Measurements from ENCODE around the gene AGPAT1. TPM values are rescaled to one million over a fixed set of nuclear protein-coding genes. Genes with fewer than 3 reads are reported as not detected.
A peak's percentile ranks its signal among the peaks of the same experiment; 100 is the strongest.
"Not testable (repeated sequence)": the region's sequence is repeated elsewhere in the genome, so short reads cannot be mapped to it uniquely, and the experiment has no call there.

AGPAT1 gene
- total and polyA plus RNA-seq, 2 of the 13 experiments (the other 11 are each of a cell fraction or from before 2014, with no cell fraction given), result 51.3 to 139 TPM

- BruUV-seq (replicated peaks); H3K4me2 ChIP-seq (ENCODE audit: low read depth, low read length); H4K20me1 ChIP-seq (ENCODE audit: insufficient read depth, low read length); H2AFZ ChIP-seq (ENCODE audit: low read length); FAIRE-seq; H3K9me3 ChIP-seq (ENCODE audit: low read length); ATAC-seq; DNase-seq (ENCODE audit: low spot score); H3K27me3 ChIP-seq (ENCODE audit: control insufficient read depth in 1 of 2, insufficient read depth in 2 of 2, low read length in 2 of 2); H3K4me3 ChIP-seq (replicated peaks in 1 of 3; ENCODE audit: insufficient read depth in 1 of 3, low read depth in 2 of 3, low read length in 3 of 3); in situ Hi-C loops (cut with HindIII; ENCODE audit: extremely low pct_ligation_motif_present, low pct_unique_long_range_greater_than_20kb); H3K9ac ChIP-seq (ENCODE audit: insufficient read depth, low read depth, low read length); intact Hi-C loops (cut with micrococcal nuclease; ENCODE audit: unreplicated experiment); H3K27ac ChIP-seq (ENCODE audit: extremely low read length, insufficient read depth, low read length); CTCF ChIA-PET (ENCODE audit: low intra/inter-chr PET ratio, low total read pairs): not testable (repeated sequence)
- POLR2A ChIA-PET, result interaction anchor here (1.0 to 7.1 kb wide), 3 partner anchors 7 to 69 kb away, joined by 4 to 127 read pairs (median 10); partner anchors contain the start of genes AGPAT1 and RNF5
- Histone ChIP-seq H3K36me3 (replicated peaks in 1 of 2; ENCODE audit: control insufficient read depth in 1 of 2, insufficient read depth in 2 of 2, low read length in 2 of 2) (peaks cover 21 to 40% of the 10 kb centered on the region in 2 experiments), H3K4me1 (ENCODE audit: insufficient read depth, low read length) (peaks cover 13% of the 10 kb centered on the region), H3K79me2 (ENCODE audit: insufficient read depth, low read length) (peaks cover 14% of the 10 kb centered on the region)
- WGBS (ENCODE audit: low lambda C conversion rate), result 93% methylated on average over 11 of the region's 11 CpGs
These were observed 9.8 kb upstream of the AGPAT1 start for GRCh38 chr6:32185681-32186131.

- intact Hi-C loops (cut with micrococcal nuclease; ENCODE audit: unreplicated experiment), result no loop called here
- Histone ChIP-seq H2AFZ (ENCODE audit: low read length) (no peak within 1 kb of the TSS), H3K27ac (ENCODE audit: extremely low read length, insufficient read depth, low read length) (no peak within 1 kb of the TSS), H3K36me3 (replicated peaks in 1 of 2; ENCODE audit: control insufficient read depth in 1 of 2, insufficient read depth in 2 of 2, low read length in 2 of 2) (peaks cover 27 to 50% of the 10 kb centered on the region in 2 experiments), H3K79me2 (ENCODE audit: insufficient read depth, low read length) (peaks cover 17% of the 10 kb centered on the region), H4K20me1 (ENCODE audit: insufficient read depth, low read length) (no peaks in the 10 kb centered on the region), H3K9me3 (ENCODE audit: low read length) (no peaks in the 10 kb centered on the region), H3K4me3 (replicated peaks in 1 of 3; ENCODE audit: insufficient read depth in 1 of 3, low read depth in 2 of 3, low read length in 3 of 3) (no peak within 1 kb of the TSS), H3K4me1 (ENCODE audit: insufficient read depth, low read length) (peaks cover 23% of the 10 kb centered on the region), H3K9ac (ENCODE audit: insufficient read depth, low read depth, low read length) (no peak within 1 kb of the TSS), H3K4me2 (ENCODE audit: low read depth, low read length) (no peak within 1 kb of the TSS), H3K27me3 (ENCODE audit: control insufficient read depth in 1 of 2, insufficient read depth in 2 of 2, low read length in 2 of 2) (no peaks in the 10 kb centered on the region)
- FAIRE-seq (no peak), DNase-seq (ENCODE audit: low spot score) (no peak), ATAC-seq (no peak)
- in situ Hi-C loops (cut with HindIII; ENCODE audit: extremely low pct_ligation_motif_present, low pct_unique_long_range_greater_than_20kb), result no loop called here
- CTCF ChIA-PET (ENCODE audit: low intra/inter-chr PET ratio, low total read pairs), result no interaction called here
- 90% methylated on average over 6 of the region's 6 CpGs for WGBS (ENCODE audit: low lambda C conversion rate)
- POLR2A ChIA-PET, result no interaction called here
- no TSS peak for BruUV-seq (replicated peaks)
- no peak for TF ChIP-seq ZNF501 (CRISPR knock-in tag; IDR thresholded peaks at IDR 0.05)
- TF ChIP-seq, protein P1, sequence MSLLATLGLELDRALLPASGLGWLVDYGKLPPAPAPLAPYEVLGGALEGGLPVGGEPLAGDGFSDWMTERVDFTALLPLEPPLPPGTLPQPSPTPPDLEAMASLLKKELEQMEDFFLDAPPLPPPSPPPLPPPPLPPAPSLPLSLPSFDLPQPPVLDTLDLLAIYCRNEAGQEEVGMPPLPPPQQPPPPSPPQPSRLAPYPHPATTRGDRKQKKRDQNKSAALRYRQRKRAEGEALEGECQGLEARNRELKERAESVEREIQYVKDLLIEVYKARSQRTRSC (CRISPR knock-in tag; IDR thresholded peaks at IDR 0.05; ENCODE audit: low read depth), result no peak
- no peak for TF ChIP-seq BCLAF1 (IDR thresholded peaks at IDR 0.05)
- TF ChIP-seq ZNF652 (CRISPR knock-in tag; IDR thresholded peaks at IDR 0.05; ENCODE audit: borderline replicate concordance, low read depth), result no peak
- TF ChIP-seq ZBTB7B (CRISPR knock-in tag; IDR thresholded peaks at IDR 0.05), result no peak
- TF ChIP-seq ZNF790 (CRISPR knock-in tag; IDR thresholded peaks at IDR 0.05; ENCODE audit: borderline replicate concordance), result no peak
- TF ChIP-seq HHEX (CRISPR knock-in tag; IDR thresholded peaks at IDR 0.05), result no peak
- TF ChIP-seq, protein P2, sequence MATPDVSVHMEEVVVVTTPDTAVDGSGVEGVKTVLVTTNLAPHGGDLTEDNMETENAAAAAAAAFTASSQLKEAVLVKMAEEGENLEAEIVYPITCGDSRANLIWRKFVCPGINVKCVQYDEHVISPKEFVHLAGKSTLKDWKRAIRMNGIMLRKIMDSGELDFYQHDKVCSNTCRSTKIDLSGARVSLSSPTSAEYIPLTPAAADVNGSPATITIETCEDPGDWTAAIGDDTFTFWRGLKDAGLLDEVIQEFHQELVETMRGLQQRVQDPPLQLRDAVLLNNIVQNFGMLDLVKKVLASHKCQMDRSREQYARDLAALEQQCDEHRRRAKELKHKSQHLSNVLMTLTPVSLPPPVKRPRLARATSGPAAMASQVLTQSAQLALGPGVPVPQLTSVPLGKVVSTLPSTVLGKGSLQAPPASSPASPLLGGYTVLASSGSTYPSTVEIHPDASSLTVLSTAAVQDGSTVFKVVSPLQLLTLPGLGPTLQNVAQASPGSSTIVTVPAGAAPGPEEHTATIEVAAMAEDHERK (CRISPR knock-in tag; IDR thresholded peaks at IDR 0.05; ENCODE audit: low read depth), result no peak
- TF ChIP-seq CAMTA2 (CRISPR knock-in tag; IDR thresholded peaks at IDR 0.05; ENCODE audit: borderline replicate concordance), result no peak
- no peak for TF ChIP-seq ZNF224 (CRISPR knock-in tag; IDR thresholded peaks at IDR 0.05)
- TF ChIP-seq ZNF660 (CRISPR knock-in tag; IDR thresholded peaks at IDR 0.05; ENCODE audit: borderline replicate concordance, low read depth), result no peak
- TF ChIP-seq MLLT10 (CRISPR knock-in tag; IDR thresholded peaks at IDR 0.05), result no peak
- TF ChIP-seq RBM22 (optimal IDR thresholded peaks at IDR 0.05; ENCODE audit: low read length), result peak; percentile 92
- no peak for TF ChIP-seq ZBTB21 (CRISPR knock-in tag; IDR thresholded peaks at IDR 0.05)
These were observed 8.3 kb upstream of the AGPAT1 start, which contains the start of gene AGER for GRCh38 chr6:32184084-32184640. Gene AGER, minus strand, starts transcription at chr6:32184253. Its CDS starts 31 bp downstream, at chr6:32184222.
